Keratinocyte (primary cell): ENCODE data around the gene LIX1. TPM values are rescaled to one million over a fixed set of nuclear protein-coding genes. Genes with fewer than 3 reads are reported as not detected.

Experiments used
- DNase-seq: peaks from one replicate; pipeline ENCODE4 v3.0.0-alpha.2; 2011; ENCODE audit warnings: low read depth, missing footprints, low spot score
- FAIRE-seq: peaks from 2 replicates; lab custom pipeline; 2011; peaks lifted over from hg19 to GRCh38; lab: Jason Lieb, UNC
- H2AFZ ChIP-seq: 2 replicates; pipeline ENCODE4 v1.6.0; 2012; ENCODE audit warnings: low read length, control low read depth, inconsistent platforms; ENCODE audit not compliant: control insufficient read depth
- H3K27ac ChIP-seq: 2 replicates; pipeline ENCODE4 v1.5.1; 2011; ENCODE audit warnings: low read length; ENCODE audit not compliant: control insufficient read depth, insufficient read depth
- H3K27me3 ChIP-seq: 3 replicates; pipeline ENCODE4 v1.6.0; 2011; ENCODE audit warnings: low read length; ENCODE audit not compliant: control insufficient read depth, insufficient read depth; ENCODE audit errors: extremely low read depth
- H3K36me3 ChIP-seq, 2 experiments: 2 replicates in 1 of 2; 3 replicates in 1 of 2; pipeline ENCODE4 v1.5.1; 2011; ENCODE audit warnings: low read length in 2 of 2, mild to moderate bottlenecking in 1 of 2; ENCODE audit not compliant: control insufficient read depth in 2 of 2, insufficient read depth in 2 of 2; ENCODE audit errors: extremely low read depth in 1 of 2
- H3K4me1 ChIP-seq: 3 replicates; pipeline ENCODE4 v1.5.1; 2011; ENCODE audit warnings: low read length; ENCODE audit not compliant: control insufficient read depth, insufficient read depth; ENCODE audit errors: extremely low read depth
- H3K4me2 ChIP-seq: 3 replicates; pipeline ENCODE4 v1.6.0; 2011; ENCODE audit warnings: low read depth, low read length; ENCODE audit not compliant: control insufficient read depth, insufficient read depth; ENCODE audit errors: extremely low read depth
- H3K4me3 ChIP-seq, 3 experiments: fragments of 200-600 bp in 1 of 3; sonication (generic) in 1 of 3; 2 replicates in 2 of 3; 3 replicates in 1 of 3; pipeline ENCODE4 v1.5.1; 2011 to 2016; ENCODE audit warnings: low read length in 3 of 3, mild to moderate bottlenecking in 3 of 3, control low read depth in 2 of 3, inconsistent platforms in 1 of 3, low read depth in 1 of 3, mixed read lengths in 1 of 3, mixed run types in 1 of 3, moderate library complexity in 1 of 3; ENCODE audit not compliant: control insufficient read depth in 2 of 3, insufficient read depth in 2 of 3; ENCODE audit errors: extremely low read depth in 1 of 3
- H3K79me2 ChIP-seq: 2 replicates; pipeline ENCODE4 v1.6.0; 2012; ENCODE audit warnings: low read length; ENCODE audit not compliant: control insufficient read depth, insufficient read depth
- H3K9ac ChIP-seq: 3 replicates; pipeline ENCODE4 v1.6.0; 2011; ENCODE audit warnings: low read length; ENCODE audit not compliant: control insufficient read depth, insufficient read depth; ENCODE audit errors: extremely low read depth
- H3K9me1 ChIP-seq: 3 replicates; pipeline ENCODE4 v1.6.0; 2011; ENCODE audit warnings: low read length; ENCODE audit not compliant: control insufficient read depth, insufficient read depth; ENCODE audit errors: extremely low read depth
- H3K9me3 ChIP-seq: 2 replicates; pipeline ENCODE4 v1.5.1; 2012; ENCODE audit warnings: low read depth, low read length; ENCODE audit not compliant: control insufficient read depth
- H4K20me1 ChIP-seq: 3 replicates; pipeline ENCODE4 v1.6.0; 2011; ENCODE audit warnings: low read length; ENCODE audit not compliant: control insufficient read depth, insufficient read depth; ENCODE audit errors: extremely low read depth
- EZH2 ChIP-seq: IDR thresholded peaks from one replicate; pipeline ENCODE4 v1.6.1; 2012; ENCODE audit warnings: inconsistent platforms, mild to moderate bottlenecking, low read length, moderate library complexity
- dilution Hi-C: fragments of 300-500 bp; cut with MboI; formaldehyde crosslinking; loops from one replicate; pipeline ENCODE4 v1.7.0; 2020; ENCODE audit warnings: low sequenced_read_pairs; ENCODE audit not compliant: extremely low pct_ligation_motif_present
- polyA plus RNA-seq, 5 experiments: library from polyadenylated mRNA; depleted of rRNA in 3 of 5; stranded (reverse) in 3 of 5; stranded (forward) in 1 of 5; unstranded in 1 of 5; fragments of >200 nt; gene quantifications; 1 replicate in 1 of 5; 2 replicates in 3 of 5; 3 replicates in 1 of 5; pipeline versions ENCODE4 v1.2.1 to v1.2.3, GENCODE V29; 2011 to 2012; ENCODE audit warnings: missing spikeins in 2 of 5, low read depth in 1 of 5, low replicate concordance in 1 of 5
- TF ChIP-seq, protein P1 (sequence below), 3 experiments: IDR thresholded peaks in 1 of 3; conservative IDR thresholded peaks in 1 of 3; optimal IDR thresholded peaks in 1 of 3; 2 replicates in 2 of 3; 3 replicates in 1 of 3; pipeline versions ENCODE3 to v1.5.1; 2011; ENCODE audit warnings: low read length in 3 of 3, mild to moderate bottlenecking in 3 of 3, moderate library complexity in 2 of 3, control low read depth in 1 of 3, inconsistent platforms in 1 of 3; ENCODE audit not compliant: insufficient read depth in 2 of 3; ENCODE audit errors: extremely low read depth in 1 of 3

The LIX1 gene
- polyA plus RNA-seq, 1 donor (not counting 4 experiments of a cell fraction or from before 2014, with no cell fraction given): not detected

DNA sequence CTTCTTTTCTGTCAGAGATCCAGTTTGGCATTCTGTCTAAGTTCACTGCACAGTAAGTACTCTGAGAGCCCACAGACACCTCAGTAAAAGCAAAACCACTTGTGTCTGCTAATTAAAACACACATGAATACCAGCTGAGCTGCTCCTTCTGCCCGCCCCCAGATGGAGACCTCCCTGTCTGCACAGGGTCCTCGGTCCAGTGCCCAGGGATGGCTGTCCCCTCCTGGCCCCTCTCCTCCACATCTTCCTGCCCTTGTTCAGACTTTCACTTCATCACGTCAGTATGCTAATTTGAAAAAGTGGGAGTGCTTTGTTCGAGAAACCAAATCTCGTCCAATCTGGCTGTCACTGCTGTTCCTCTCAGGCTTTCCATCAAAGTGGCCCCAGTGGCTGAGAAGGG lies 43.5 kb downstream of the LIX1 start:
- H3K79me2 ChIP-seq: no peaks in the 10 kb centered on the region
- no peak for FAIRE-seq

DNA sequence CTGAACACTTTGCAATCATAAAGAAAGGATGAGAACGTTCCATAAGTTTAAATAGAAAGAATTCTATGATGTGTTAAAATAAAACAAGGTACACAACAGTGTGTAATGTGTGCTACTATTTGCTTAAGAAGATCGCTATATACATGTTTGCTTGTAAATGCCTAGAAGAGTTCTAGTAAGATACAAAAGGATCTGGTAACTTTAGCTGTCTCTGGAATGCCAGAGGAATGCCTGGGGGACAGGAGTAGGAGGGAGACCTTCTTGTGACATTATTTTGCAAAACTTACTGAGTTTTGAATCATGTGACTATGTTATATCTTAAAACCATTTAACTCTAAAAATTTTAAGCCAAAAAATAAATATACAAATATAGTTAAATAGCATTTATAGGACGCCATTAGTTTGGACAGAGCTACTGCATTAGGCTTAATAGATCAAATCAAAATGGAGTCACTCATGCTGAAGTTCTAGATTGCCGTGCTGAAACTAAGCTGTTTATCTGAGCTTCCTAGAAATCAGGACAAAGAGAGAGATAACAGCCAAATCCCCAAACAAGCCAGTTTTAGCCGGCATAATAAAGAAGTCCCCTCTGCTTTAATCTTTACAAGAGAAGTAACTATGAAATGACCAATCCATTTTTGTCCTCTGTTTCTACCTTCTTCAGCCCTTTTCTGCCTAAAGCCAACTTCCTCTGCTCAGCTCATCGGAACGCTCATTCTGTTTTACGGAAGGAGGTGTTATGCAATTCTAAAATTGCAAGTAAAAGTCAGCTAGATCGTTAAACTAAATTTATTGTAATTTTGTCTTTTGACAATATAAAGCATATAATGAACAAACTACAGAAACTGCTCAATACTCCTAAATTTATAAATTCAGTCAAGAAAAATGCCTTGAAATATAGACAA lies 44.8 kb downstream of the LIX1 start:
- H3K9me3 ChIP-seq: no peaks in the 10 kb centered on the region
- no peak overlapping the region for H2AFZ ChIP-seq
- H3K27me3 ChIP-seq: peaks cover 3% of the 10 kb centered on the region
- DNase-seq (no peak), FAIRE-seq (no peak)
- H3K27ac ChIP-seq: no peak overlapping the region
- no peak overlapping the region for H3K9ac ChIP-seq
- H3K4me2 ChIP-seq: no peak overlapping the region
- H3K36me3 ChIP-seq: no peaks in the 10 kb centered on the region
- no peak for TF ChIP-seq EZH2
- TF ChIP-seq, protein P1, sequence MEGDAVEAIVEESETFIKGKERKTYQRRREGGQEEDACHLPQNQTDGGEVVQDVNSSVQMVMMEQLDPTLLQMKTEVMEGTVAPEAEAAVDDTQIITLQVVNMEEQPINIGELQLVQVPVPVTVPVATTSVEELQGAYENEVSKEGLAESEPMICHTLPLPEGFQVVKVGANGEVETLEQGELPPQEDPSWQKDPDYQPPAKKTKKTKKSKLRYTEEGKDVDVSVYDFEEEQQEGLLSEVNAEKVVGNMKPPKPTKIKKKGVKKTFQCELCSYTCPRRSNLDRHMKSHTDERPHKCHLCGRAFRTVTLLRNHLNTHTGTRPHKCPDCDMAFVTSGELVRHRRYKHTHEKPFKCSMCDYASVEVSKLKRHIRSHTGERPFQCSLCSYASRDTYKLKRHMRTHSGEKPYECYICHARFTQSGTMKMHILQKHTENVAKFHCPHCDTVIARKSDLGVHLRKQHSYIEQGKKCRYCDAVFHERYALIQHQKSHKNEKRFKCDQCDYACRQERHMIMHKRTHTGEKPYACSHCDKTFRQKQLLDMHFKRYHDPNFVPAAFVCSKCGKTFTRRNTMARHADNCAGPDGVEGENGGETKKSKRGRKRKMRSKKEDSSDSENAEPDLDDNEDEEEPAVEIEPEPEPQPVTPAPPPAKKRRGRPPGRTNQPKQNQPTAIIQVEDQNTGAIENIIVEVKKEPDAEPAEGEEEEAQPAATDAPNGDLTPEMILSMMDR (optimal IDR thresholded peaks at IDR 0.05 in 1 of 3, IDR thresholded peaks at IDR 0.05 in 1 of 3, conservative IDR thresholded peaks at IDR 0.05 in 1 of 3; ENCODE audit: extremely low read depth in 1 of 3, insufficient read depth in 2 of 3, low read length in 3 of 3): no peak
- H3K4me1 ChIP-seq: no peaks in the 10 kb centered on the region
- dilution Hi-C loops: no loop called here
- H3K79me2 ChIP-seq: no peaks in the 10 kb centered on the region
- no peaks in the 10 kb centered on the region for H4K20me1 ChIP-seq
- H3K4me3 ChIP-seq: no peak overlapping the region
- H3K9me1 ChIP-seq: no peaks in the 10 kb centered on the region

More for the DNA sequence above, 43.5 kb downstream of the LIX1 start:
- H3K9ac ChIP-seq: no peak overlapping the region
- no peaks in the 10 kb centered on the region for H3K4me1 ChIP-seq
- no peak overlapping the region for H2AFZ ChIP-seq
- no peak overlapping the region for H3K27ac ChIP-seq
- TF ChIP-seq, protein P1 (optimal IDR thresholded peaks at IDR 0.05 in 1 of 3, IDR thresholded peaks at IDR 0.05 in 1 of 3, conservative IDR thresholded peaks at IDR 0.05 in 1 of 3; ENCODE audit: extremely low read depth in 1 of 3, insufficient read depth in 2 of 3, low read length in 3 of 3): no peak
- no peak for TF ChIP-seq EZH2
- no peaks in the 10 kb centered on the region for H3K36me3 ChIP-seq
- dilution Hi-C loops: no loop called here
- no peaks in the 10 kb centered on the region for H3K9me1 ChIP-seq
- H3K4me3 ChIP-seq: no peak overlapping the region
- no peaks in the 10 kb centered on the region for H3K9me3 ChIP-seq
- no peaks in the 10 kb centered on the region for H4K20me1 ChIP-seq
- H3K4me2 ChIP-seq: no peak overlapping the region
- peaks cover 3% of the 10 kb centered on the region for H3K27me3 ChIP-seq
- no peak for DNase-seq
